HepG2 (cell line): ENCODE results near the gene ZMYND10. TPM values are rescaled to one million over a fixed set of nuclear protein-coding genes. Genes with fewer than 3 reads are reported as not detected.

ENCODE experiments used
- AHR ChIP-seq: IDR thresholded peaks from 2 replicates; pipeline ENCODE4 v1.6.1; 2018; ENCODE audit warnings: missing genetic modification reagents, missing compliant biosample characterization
- ATM ChIP-seq: fragments of 450-650 bp; IDR thresholded peaks from 2 replicates; pipeline ENCODE4 v1.7.1; 2017; ENCODE audit warnings: mild to moderate bottlenecking, borderline replicate concordance
- ATRX ChIP-seq: sonication (generic); formaldehyde crosslinking; IDR thresholded peaks from 2 replicates; pipeline ENCODE4 v1.4.0; 2020; ENCODE audit warnings: missing genetic modification reagents, borderline replicate concordance
- CENPT ChIP-seq: sonication (generic); formaldehyde crosslinking; IDR thresholded peaks from 2 replicates; pipeline ENCODE4 v1.8.0; 2022; ENCODE audit warnings: low read depth, mild to moderate bottlenecking, moderate library complexity, missing genetic modification reagents
- DNMT1 ChIP-seq: sonication (generic); formaldehyde crosslinking; IDR thresholded peaks from 2 replicates; pipeline ENCODE4 v1.5.1; 2020; ENCODE audit warnings: mild to moderate bottlenecking, missing genetic modification reagents
- GATA4 ChIP-seq: sonication (generic); IDR thresholded peaks from 2 replicates; pipeline ENCODE4 v1.6.1; 2016; ENCODE audit warnings: antibody characterized with exemption, low read depth, borderline replicate concordance
- HHEX ChIP-seq: IDR thresholded peaks from 2 replicates; pipeline ENCODE4 v1.6.1; 2016; ENCODE audit warnings: control low read depth
- HIC2 ChIP-seq: sonication (generic); formaldehyde crosslinking; IDR thresholded peaks from 2 replicates; pipeline ENCODE4 v1.9.0; 2022; ENCODE audit warnings: low read depth, missing genetic modification reagents
- HNRNPH1 ChIP-seq: fragments of 200-400 bp; formaldehyde crosslinking; optimal IDR thresholded peaks from 2 replicates; pipeline ENCODE3; 2017; ENCODE audit warnings: mild to moderate bottlenecking, low read depth, low read length
- KLF6 ChIP-seq: IDR thresholded peaks from 2 replicates; pipeline ENCODE4 v1.8.0; 2016; ENCODE audit warnings: missing biosample characterization, missing genetic modification reagents
- MATR3 ChIP-seq: sonication (generic); formaldehyde crosslinking; IDR thresholded peaks from 2 replicates; pipeline ENCODE4 v1.4.0; 2020; ENCODE audit warnings: missing genetic modification reagents
- MTA1 ChIP-seq: sonication (generic); formaldehyde crosslinking; IDR thresholded peaks from 2 replicates; pipeline ENCODE4 v1.4.0; 2020; ENCODE audit warnings: missing genetic modification reagents, mild to moderate bottlenecking, borderline replicate concordance
- ONECUT2 ChIP-seq: sonication (generic); formaldehyde crosslinking; IDR thresholded peaks from 2 replicates; pipeline ENCODE4 v1.4.0; 2020; ENCODE audit warnings: missing genetic modification reagents
- TBP ChIP-seq: sonication (generic); formaldehyde crosslinking; IDR thresholded peaks from 2 replicates; pipeline ENCODE4 v1.5.0; 2020; ENCODE audit warnings: missing genetic modification reagents
- TFAP4 ChIP-seq: sonication (generic); IDR thresholded peaks from 2 replicates; pipeline ENCODE4 v1.6.1; 2016; ENCODE audit warnings: low read depth, borderline replicate concordance
- TOE1 ChIP-seq: sonication (generic); formaldehyde crosslinking; IDR thresholded peaks from 2 replicates; pipeline ENCODE4 v1.4.0; 2020; ENCODE audit warnings: mild to moderate bottlenecking, missing genetic modification reagents
- WIZ ChIP-seq: sonication (generic); formaldehyde crosslinking; IDR thresholded peaks from 2 replicates; pipeline ENCODE4 v1.5.1; 2020; ENCODE audit warnings: mild to moderate bottlenecking, missing genetic modification reagents
- ZFY ChIP-seq: sonication (generic); formaldehyde crosslinking; IDR thresholded peaks from 2 replicates; pipeline ENCODE4 v1.4.0; 2020; ENCODE audit warnings: missing genetic modification reagents
- ZNF143 ChIP-seq: sonication (generic); formaldehyde crosslinking; IDR thresholded peaks from 2 replicates; pipeline ENCODE4 v1.4.0; 2020; ENCODE audit warnings: missing genetic modification reagents
- ZNF17 ChIP-seq: sonication (generic); formaldehyde crosslinking; IDR thresholded peaks from 2 replicates; pipeline ENCODE4 v1.5.0; 2020; ENCODE audit warnings: mild to moderate bottlenecking, missing genetic modification reagents
- ZNF224 ChIP-seq: sonication (generic); formaldehyde crosslinking; IDR thresholded peaks from 2 replicates; pipeline ENCODE4 v1.5.0; 2020; ENCODE audit warnings: mild to moderate bottlenecking, missing genetic modification reagents
- ZNF414 ChIP-seq: sonication (generic); formaldehyde crosslinking; IDR thresholded peaks from 2 replicates; pipeline ENCODE4 v1.5.0; 2020; ENCODE audit warnings: missing genetic modification reagents
- ZNF530 ChIP-seq: sonication (generic); formaldehyde crosslinking; IDR thresholded peaks from 2 replicates; pipeline ENCODE4 v1.5.0; 2020; ENCODE audit warnings: low read depth, mild to moderate bottlenecking, missing genetic modification reagents
- ZNF577 ChIP-seq: sonication (generic); formaldehyde crosslinking; IDR thresholded peaks from 2 replicates; pipeline ENCODE4 v1.4.0; 2020; ENCODE audit warnings: mild to moderate bottlenecking, low read depth, missing genetic modification reagents, borderline replicate concordance
- ZNF7 ChIP-seq: IDR thresholded peaks from 2 replicates; pipeline ENCODE4 v1.6.1; 2016; ENCODE audit warnings: missing biosample characterization, missing genetic modification reagents
- ZNF704 ChIP-seq: sonication (generic); formaldehyde crosslinking; IDR thresholded peaks from 2 replicates; pipeline ENCODE4 v1.8.1; 2023; ENCODE audit warnings: mild to moderate bottlenecking, inconsistent platforms, moderate library complexity, missing genetic modification reagents, borderline replicate concordance
- ZNF839 ChIP-seq: sonication (generic); formaldehyde crosslinking; IDR thresholded peaks from 2 replicates; pipeline ENCODE4 v1.4.0; 2020; ENCODE audit warnings: missing genetic modification reagents, mild to moderate bottlenecking, borderline replicate concordance
- polyA plus RNA-seq, 8 experiments: library from polyadenylated mRNA; depleted of rRNA in 3 of 8; stranded (reverse) in 7 of 8; unstranded in 1 of 8; fragments of >200 nt; fragmentation: Illumina TruSeq in 4 of 8; extraction: Trizol in 4 of 8; gene quantifications; 2 replicates each; pipeline versions ENCODE4 v1.2.1 to v1.2.3, GENCODE V29; 2011 to 2016; ENCODE audit warnings: low read depth in 4 of 8, missing spikeins in 1 of 8, mixed read lengths in 1 of 8; ENCODE audit not compliant: insufficient read depth in 1 of 8
- total RNA-seq, 5 experiments: library from RNA; depleted of rRNA; stranded (reverse); fragments of >200 nt; fragmentation: Illumina TruSeq; extraction: Trizol; gene quantifications; 2 replicates each; pipeline ENCODE4 v1.2.3, GENCODE V29; 2016; ENCODE audit warnings: low read depth in 1 of 5

Gene ZMYND10
- total and polyA plus RNA-seq, 2 of the 13 experiments (the other 11 are each of a cell fraction or from before 2014, with no cell fraction given) = 0.60 to 0.74 TPM

- TF ChIP-seq ZNF414 (CRISPR knock-in tag) = peak; percentile 30; the same call in 1 of the 2 replicates
- TF ChIP-seq HHEX = no peak
- TF ChIP-seq HNRNPH1 = no peak
- no peak for TF ChIP-seq AHR
- no peak for TF ChIP-seq ZNF7 (CRISPR knock-in tag)
- TF ChIP-seq CENPT = no peak
- no peak for TF ChIP-seq MATR3 (CRISPR knock-in tag)
- TF ChIP-seq ZNF530 (CRISPR knock-in tag) = no peak
- TF ChIP-seq ATM = no peak
- 0 out of 2 replicates have a peak, but pooled peaks have one; percentile 37 for TF ChIP-seq ZNF704 (CRISPR knock-in tag)
- no peak for TF ChIP-seq ONECUT2
- TF ChIP-seq GATA4 = peak; percentile 59; the same call in 1 of the 2 replicates
- TF ChIP-seq ZNF224 (CRISPR knock-in tag) = no peak
- peak; percentile 92 for TF ChIP-seq TFAP4
- no peak; the same call in 1 of the 2 replicates for TF ChIP-seq TBP (CRISPR knock-in tag)
- TF ChIP-seq ZNF143 (CRISPR knock-in tag) = peak; percentile 92
- TF ChIP-seq ZNF839 (CRISPR knock-in tag) = no peak
- no peak for TF ChIP-seq ATRX
- TF ChIP-seq HIC2 (CRISPR knock-in tag) = no peak
- TF ChIP-seq DNMT1 (CRISPR knock-in tag) = no peak
- TF ChIP-seq ZFY = peak; percentile 87
- no peak for TF ChIP-seq TOE1
- TF ChIP-seq ZNF577 (CRISPR knock-in tag) = no peak
- no peak; the same call in 1 of the 2 replicates for TF ChIP-seq WIZ (CRISPR knock-in tag)
- TF ChIP-seq ZNF17 (CRISPR knock-in tag) = no peak
- no peak for TF ChIP-seq KLF6 (CRISPR knock-in tag)
- TF ChIP-seq MTA1 (CRISPR knock-in tag) = peak; percentile 59; the same call in 1 of the 2 replicates
Measured at GRCh38 chr3:50327943-50328691, 17.4 kb downstream of the ZMYND10 start, which contains the start of gene TUSC2 (continued).
